22Rv1 (cell line): ENCODE data around the gene TDG.

Experiments
- ZFX ChIP-seq: fragments of 450-650 bp; IDR thresholded peaks from 2 replicates; pipeline ENCODE4 v1.6.1; 2017; ENCODE audit warnings: antibody characterized with exemption, borderline replicate concordance
- TF ChIP-seq, protein P1 (sequence below): fragments of 450-650 bp; IDR thresholded peaks from 2 replicates; pipeline ENCODE4 v1.5.1; 2017; ENCODE audit warnings: mild to moderate bottlenecking

DNA sequence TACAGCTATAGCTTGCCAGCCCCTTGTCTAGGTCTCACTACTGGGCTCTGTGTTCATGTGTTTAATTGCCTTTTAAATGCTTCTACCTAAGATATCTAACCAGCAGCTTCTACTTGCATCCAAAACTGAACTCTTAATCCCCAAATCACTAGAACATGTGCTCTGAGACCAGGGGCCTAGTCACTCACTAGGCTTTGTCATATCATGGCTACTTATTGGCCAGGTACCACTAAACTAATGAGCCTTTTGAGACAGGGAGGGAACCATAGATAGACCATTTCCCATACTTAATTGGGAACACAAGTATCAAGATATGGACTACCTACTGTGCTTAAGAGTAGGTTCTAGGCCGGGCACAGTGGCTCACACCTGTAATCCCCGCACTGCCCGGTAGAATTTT, 29.0 kb upstream of the TDG start:
- TF ChIP-seq, protein P1, sequence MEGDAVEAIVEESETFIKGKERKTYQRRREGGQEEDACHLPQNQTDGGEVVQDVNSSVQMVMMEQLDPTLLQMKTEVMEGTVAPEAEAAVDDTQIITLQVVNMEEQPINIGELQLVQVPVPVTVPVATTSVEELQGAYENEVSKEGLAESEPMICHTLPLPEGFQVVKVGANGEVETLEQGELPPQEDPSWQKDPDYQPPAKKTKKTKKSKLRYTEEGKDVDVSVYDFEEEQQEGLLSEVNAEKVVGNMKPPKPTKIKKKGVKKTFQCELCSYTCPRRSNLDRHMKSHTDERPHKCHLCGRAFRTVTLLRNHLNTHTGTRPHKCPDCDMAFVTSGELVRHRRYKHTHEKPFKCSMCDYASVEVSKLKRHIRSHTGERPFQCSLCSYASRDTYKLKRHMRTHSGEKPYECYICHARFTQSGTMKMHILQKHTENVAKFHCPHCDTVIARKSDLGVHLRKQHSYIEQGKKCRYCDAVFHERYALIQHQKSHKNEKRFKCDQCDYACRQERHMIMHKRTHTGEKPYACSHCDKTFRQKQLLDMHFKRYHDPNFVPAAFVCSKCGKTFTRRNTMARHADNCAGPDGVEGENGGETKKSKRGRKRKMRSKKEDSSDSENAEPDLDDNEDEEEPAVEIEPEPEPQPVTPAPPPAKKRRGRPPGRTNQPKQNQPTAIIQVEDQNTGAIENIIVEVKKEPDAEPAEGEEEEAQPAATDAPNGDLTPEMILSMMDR, result no peak
- no peak for TF ChIP-seq ZFX
